Kidney capillary endothelial cell (primary cell): ENCODE measurements around the gene P2RX3.
"Not testable (repeated sequence)": the region's sequence is repeated elsewhere in the genome, so short reads cannot be mapped to it uniquely, and the experiment has no call there.

Experiments used
- DNase-seq: peaks from one replicate; pipeline ENCODE4 v3.0.0-alpha.2; 2018; ENCODE audit warnings: low spot score

Gene P2RX3

GRCh38 chr11:57349491-57350274 is 11.5 kb downstream of the P2RX3 start:
- peak; percentile 55 for DNase-seq

- DNase-seq = no peak
These were observed 14.9 kb downstream of the P2RX3 start for GRCh38 chr11:57353036-57353435.

- no peak for DNase-seq
These were observed 15.3 kb downstream of the P2RX3 start for GRCh38 chr11:57353446-57353845.

GRCh38 chr11:57353852-57354251 is 15.7 kb downstream of the P2RX3 start:
- DNase-seq = no peak

GRCh38 chr11:57354699-57355098 is 16.5 kb downstream of the P2RX3 start:
- no peak for DNase-seq

- DNase-seq = no peak
These were observed 18.1 kb downstream of the P2RX3 start for GRCh38 chr11:57356268-57356667.

- DNase-seq = no peak
These were observed 19.2 kb downstream of the P2RX3 start for GRCh38 chr11:57357310-57357709.

- no peak for DNase-seq
These were observed 19.7 kb downstream of the P2RX3 start for GRCh38 chr11:57357856-57358255.

GRCh38 chr11:57358543-57358961 is 20.4 kb downstream of the P2RX3 start:
- DNase-seq = no peak

- DNase-seq = no peak
These were observed 20.8 kb downstream of the P2RX3 start for GRCh38 chr11:57358991-57359390.

- no peak for DNase-seq
These were observed 21.2 kb downstream of the P2RX3 start for GRCh38 chr11:57359396-57359795.

- no peak for DNase-seq
These were observed 21.9 kb downstream of the P2RX3 start for GRCh38 chr11:57359896-57360690.

GRCh38 chr11:57360991-57361390 is 22.8 kb downstream of the P2RX3 start:
- DNase-seq = no peak

- DNase-seq = not testable (repeated sequence)
These were observed 23.3 kb downstream of the P2RX3 start for GRCh38 chr11:57361420-57361819.

GRCh38 chr11:57361926-57362325 is 23.8 kb downstream of the P2RX3 start:
- DNase-seq = no peak

- no peak for DNase-seq
These were observed 25.3 kb downstream of the P2RX3 start for GRCh38 chr11:57363131-57364080.

- no peak for DNase-seq
These were observed 26.9 kb downstream of the P2RX3 start for GRCh38 chr11:57364851-57365660.

- no peak for DNase-seq
These were observed 30.1 kb downstream of the P2RX3 start for GRCh38 chr11:57368106-57368844.

GRCh38 chr11:57368845-57369232 is 30.7 kb downstream of the P2RX3 start:
- no peak for DNase-seq

GRCh38 chr11:57370251-57370650 is 32.1 kb downstream of the P2RX3 start:
- no peak for DNase-seq

- DNase-seq = no peak
These were observed 32.8 kb downstream of the P2RX3 start for GRCh38 chr11:57370941-57371340.
